Measurements from ENCODE around the gene NEO1. TPM values are rescaled to one million over a fixed set of nuclear protein-coding genes. Genes with fewer than 3 reads are reported as not detected.

NEO1 gene
- total RNA-seq, 1 donor from 2014 or later = 136 TPM

- no peak for TF ChIP-seq CTCF (IDR thresholded peaks at IDR 0.05; ENCODE audit: unreplicated experiment)
- Mint-ChIP-seq H3K36me3 (no peaks in the 10 kb centered on the region), H3K4me1 (no peaks in the 10 kb centered on the region), H3K27ac (no peak overlapping the region), H3K4me3 (no peak overlapping the region), H3K27me3 (ENCODE audit: low read depth) (peaks cover 16% of the 10 kb centered on the region), H3K9me3 (no peaks in the 10 kb centered on the region)
- DNase-seq (ENCODE audit: low spot score in 2 of 2, unreplicated experiment in 2 of 2) = peak; percentile 76 to 89
Measured at GRCh38 chr15:73346735-73347312, 294.6 kb downstream of the NEO1 start.

- no peaks in the 10 kb centered on the region for H3K9me3 Mint-ChIP-seq
- no peak overlapping the region for H3K27ac Mint-ChIP-seq
- TF ChIP-seq CTCF (IDR thresholded peaks at IDR 0.05; ENCODE audit: unreplicated experiment) = no peak
- no peaks in the 10 kb centered on the region for H3K36me3 Mint-ChIP-seq
- H3K27me3 Mint-ChIP-seq (ENCODE audit: low read depth) = peaks cover 14% of the 10 kb centered on the region
- no peak for DNase-seq (ENCODE audit: low spot score in 2 of 2, unreplicated experiment in 2 of 2)
- no peak overlapping the region for H3K4me3 Mint-ChIP-seq
- H3K4me1 Mint-ChIP-seq = no peaks in the 10 kb centered on the region
Measured at GRCh38 chr15:73349191-73349590, 296.9 kb downstream of the NEO1 start.

- H3K27ac Mint-ChIP-seq = no peak overlapping the region
- DNase-seq (ENCODE audit: low spot score in 2 of 2, unreplicated experiment in 2 of 2) = no peak
- H3K9me3 Mint-ChIP-seq = no peaks in the 10 kb centered on the region
- no peaks in the 10 kb centered on the region for H3K4me1 Mint-ChIP-seq
- H3K36me3 Mint-ChIP-seq = no peaks in the 10 kb centered on the region
- H3K4me3 Mint-ChIP-seq = no peak overlapping the region
- peaks cover 14% of the 10 kb centered on the region for H3K27me3 Mint-ChIP-seq (ENCODE audit: low read depth)
- no peak for TF ChIP-seq CTCF (IDR thresholded peaks at IDR 0.05; ENCODE audit: unreplicated experiment)
Measured at GRCh38 chr15:73352082-73352481, 299.8 kb downstream of the NEO1 start.

GRCh38 chr15:73353734-73354133 lies 301.5 kb downstream of the NEO1 start:
- Mint-ChIP-seq H3K4me1 (no peaks in the 10 kb centered on the region), H3K9me3 (no peaks in the 10 kb centered on the region), H3K27ac (no peak overlapping the region), H3K4me3 (no peak overlapping the region), H3K27me3 (ENCODE audit: low read depth) (peaks cover 9% of the 10 kb centered on the region), H3K36me3 (no peaks in the 10 kb centered on the region)
- TF ChIP-seq CTCF (IDR thresholded peaks at IDR 0.05; ENCODE audit: unreplicated experiment) = no peak
- DNase-seq (ENCODE audit: low spot score in 2 of 2, unreplicated experiment in 2 of 2) = no peak

- no peak for TF ChIP-seq CTCF (IDR thresholded peaks at IDR 0.05; ENCODE audit: unreplicated experiment)
- no peaks in the 10 kb centered on the region for H3K4me1 Mint-ChIP-seq
- peaks cover 9% of the 10 kb centered on the region for H3K27me3 Mint-ChIP-seq (ENCODE audit: low read depth)
- no peaks in the 10 kb centered on the region for H3K36me3 Mint-ChIP-seq
- H3K4me3 Mint-ChIP-seq = no peak overlapping the region
- no peak for DNase-seq (ENCODE audit: low spot score in 2 of 2, unreplicated experiment in 2 of 2)
- H3K27ac Mint-ChIP-seq = no peak overlapping the region
- H3K9me3 Mint-ChIP-seq = no peaks in the 10 kb centered on the region
Measured at GRCh38 chr15:73354241-73354640, 302.0 kb downstream of the NEO1 start.
